ENCODE results near the gene SNAP91.

The SNAP91 gene

DNA sequence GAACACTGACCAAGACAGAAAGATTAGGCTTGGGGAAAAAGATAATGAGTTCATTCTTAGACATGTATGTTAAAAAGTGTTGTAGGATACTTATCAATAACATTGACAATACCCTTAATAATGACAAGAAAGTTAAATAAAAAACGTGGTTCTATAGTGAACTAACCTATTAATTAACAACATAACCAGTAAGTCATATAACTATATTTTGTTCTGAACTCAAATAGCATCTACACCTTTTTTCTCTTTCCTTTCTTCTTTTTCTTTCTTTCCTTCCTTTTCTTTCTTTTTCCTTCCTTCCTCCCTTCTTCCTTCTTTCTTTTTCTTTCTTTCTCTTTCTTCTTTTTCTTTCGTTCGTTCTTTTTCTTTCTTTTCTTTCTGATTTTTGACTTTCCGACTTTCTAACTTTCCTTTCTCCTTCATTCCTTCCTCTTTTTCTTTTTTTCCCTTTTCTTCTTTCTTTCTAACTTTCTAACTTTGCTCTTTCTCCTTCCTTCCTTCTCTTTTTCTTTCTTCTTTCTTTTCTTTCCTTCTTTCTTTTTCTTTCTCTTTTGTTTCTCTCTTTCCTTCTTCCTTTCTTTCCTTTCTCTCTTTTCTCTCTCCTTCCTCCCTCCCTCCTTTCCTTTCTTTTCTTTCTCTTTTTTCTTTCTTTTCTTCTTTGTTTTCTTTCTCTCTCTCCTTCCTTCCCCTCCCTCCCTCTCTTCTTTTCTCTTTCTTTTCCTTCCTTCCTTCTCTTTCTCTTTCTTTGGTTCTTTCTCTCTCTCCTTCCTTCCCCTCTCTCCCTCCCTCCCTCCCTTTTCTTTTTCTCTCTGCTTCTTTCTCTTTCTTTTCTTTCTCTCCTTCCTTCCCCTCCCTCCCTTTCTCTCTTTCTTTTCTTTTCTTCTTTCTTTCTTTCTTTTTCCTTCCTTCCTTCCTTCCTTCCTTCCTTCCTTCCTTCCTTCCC lies 172.0 kb downstream of the SNAP91 start:
- no peak for DNase-seq

- peak; percentile 11 for DNase-seq
These were observed 172.8 kb downstream of the SNAP91 start for GRCh38 chr6:83536034-83536646.

GRCh38 chr6:83518816-83519480 lies 190.0 kb downstream of the SNAP91 start:
- no peak for DNase-seq

GRCh38 chr6:83517500-83517899 lies 191.4 kb downstream of the SNAP91 start:
- no peak for DNase-seq

- no peak for DNase-seq
These were observed 193.9 kb downstream of the SNAP91 start for GRCh38 chr6:83514866-83515466.

GRCh38 chr6:83514466-83514865 lies 194.4 kb downstream of the SNAP91 start:
- no peak for DNase-seq

DNA sequence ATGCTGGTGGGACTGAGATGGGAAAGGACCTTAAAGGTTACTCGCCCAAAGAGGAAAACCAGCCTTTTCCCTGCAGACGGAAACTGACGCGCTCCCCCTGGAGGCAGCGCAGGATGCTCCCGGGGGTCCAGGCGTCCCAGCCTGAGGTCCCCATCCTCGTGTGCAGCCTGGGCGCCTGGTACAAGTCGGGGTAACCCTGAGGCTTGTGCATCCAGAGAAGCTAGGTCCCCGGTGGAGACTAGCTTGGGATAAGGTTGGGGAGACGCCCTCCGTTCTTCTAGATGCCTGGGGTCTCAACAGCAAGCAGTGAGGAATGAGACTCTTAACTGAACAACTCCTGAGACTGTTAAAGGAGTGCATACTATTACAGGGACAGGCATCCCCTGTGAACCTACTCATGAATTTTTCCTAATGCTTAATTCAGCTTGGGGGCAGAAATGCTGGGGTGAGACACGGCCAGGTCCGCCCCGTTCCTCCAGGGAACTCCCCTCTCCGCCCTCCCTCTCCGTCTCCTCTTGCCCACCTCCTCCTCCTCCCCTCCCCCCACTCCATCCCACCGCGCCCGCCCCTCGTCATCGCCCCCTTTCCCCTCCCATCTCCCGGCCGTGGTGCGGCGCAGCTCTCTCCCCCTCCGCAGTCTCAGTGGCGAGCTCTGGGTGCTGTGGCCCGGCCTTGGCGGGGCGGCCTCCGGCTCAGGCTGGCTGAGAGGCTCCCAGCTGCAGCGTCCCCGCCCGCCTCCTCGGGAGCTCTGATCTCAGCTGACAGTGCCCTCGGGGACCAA lies 196.8 kb downstream of the SNAP91 start, which contains the start of gene PRSS35:
Gene PRSS35 (plus strand): TSS at position 634 of the 781 bp plus-strand sequence. CDS start 10,908 bp downstream, outside the sequence.
- no peak for DNase-seq

- DNase-seq: no peak
These were observed 197.6 kb downstream of the SNAP91 start for GRCh38 chr6:83511266-83511665.

- DNase-seq: no peak
These were observed 198.1 kb downstream of the SNAP91 start for GRCh38 chr6:83510791-83511190.

- DNase-seq: no peak
These were observed 199.5 kb downstream of the SNAP91 start for GRCh38 chr6:83509441-83509840.

GRCh38 chr6:83505356-83505755 lies 203.5 kb downstream of the SNAP91 start:
- no peak for DNase-seq
